Caco-2 (cell line): ENCODE results near the gene SF3B3. TPM values are rescaled to one million over a fixed set of nuclear protein-coding genes. Genes with fewer than 3 reads are reported as not detected.

Source experiments
- BruUV-seq: library from RNA; stranded (reverse); fragments of 400-500 nt; replicated peaks from 2 replicates; lab custom pipeline; 2021; lab: Mats Ljungman, UMichigan
- CTCF ChIA-PET: fragments of 300-600 bp; sonication (Branson Sonifier 250); formaldehyde crosslinking; loops from one replicate; lab custom pipeline; 2022; ENCODE audit warnings: antibody characterized with exemption; lab: Charles Lee
- POLR2A ChIA-PET: fragments of 300-600 bp; sonication (Branson Sonifier 250); formaldehyde crosslinking; loops from one replicate; lab custom pipeline; 2022; ENCODE audit warnings: antibody characterized with exemption; lab: Charles Lee
- DNase-seq, 2 experiments: peaks; one replicate each; pipeline versions ENCODE4 v3.0.0 to v3.0.0-alpha.2; 2020 to 2022
- H3K27me3 ChIP-seq: replicated peaks from 2 replicates; pipeline ENCODE4 v1.6.0; 2011; ENCODE audit warnings: low read length; ENCODE audit not compliant: control insufficient read depth, insufficient read depth
- H3K36me3 ChIP-seq: 2 replicates; pipeline ENCODE4 v1.5.1; 2011; ENCODE audit warnings: low read length; ENCODE audit not compliant: control insufficient read depth, insufficient read depth
- H3K4me1 ChIP-seq: fragments of 250-450 bp; sonication (Bioruptor Pico); 2 replicates; pipeline ENCODE4 v1.5.1; 2020; ENCODE audit warnings: mild to moderate bottlenecking
- H3K4me3 ChIP-seq: 2 replicates; pipeline ENCODE4 v1.5.1; 2011; ENCODE audit warnings: low read depth, mild to moderate bottlenecking, control low read depth, low read length
- H3K9me3 ChIP-seq: fragments of 250-450 bp; sonication (Bioruptor Pico); 2 replicates; pipeline ENCODE4 v1.5.1; 2020; ENCODE audit warnings: mild to moderate bottlenecking, moderate library complexity
- H3K27ac Mint-ChIP-seq: one replicate; pipeline ENCODE4 v1.8.0; 2022; ENCODE audit warnings: mixed read lengths; ENCODE audit not compliant: unreplicated experiment
- H3K27me3 Mint-ChIP-seq: one replicate; pipeline ENCODE4 v1.8.0; 2022; ENCODE audit warnings: mixed read lengths; ENCODE audit not compliant: insufficient read depth, unreplicated experiment
- H3K36me3 Mint-ChIP-seq: one replicate; pipeline ENCODE4 v1.8.0; 2022; ENCODE audit warnings: mild to moderate bottlenecking, mixed read lengths; ENCODE audit not compliant: insufficient read depth, unreplicated experiment
- H3K4me1 Mint-ChIP-seq: one replicate; pipeline ENCODE4 v1.8.0; 2022; ENCODE audit warnings: low read depth, mixed read lengths; ENCODE audit not compliant: unreplicated experiment
- H3K4me3 Mint-ChIP-seq: one replicate; pipeline ENCODE4 v1.8.0; 2022; ENCODE audit warnings: mild to moderate bottlenecking, moderate library complexity, mixed read lengths; ENCODE audit not compliant: unreplicated experiment
- H3K9me3 Mint-ChIP-seq: one replicate; pipeline ENCODE4 v1.8.0; 2022; ENCODE audit warnings: mixed read lengths; ENCODE audit not compliant: unreplicated experiment
- CTCF ChIP-seq, 2 experiments: fragments of 200-600 bp in 1 of 2; IDR thresholded peaks; 1 replicate in 1 of 2; 2 replicates in 1 of 2; pipeline versions ENCODE4 v1.5.1 to v1.8.0; 2011 to 2022; ENCODE audit warnings: antibody characterized with exemption in 1 of 2, control low read depth in 1 of 2, inconsistent platforms in 1 of 2, low read depth in 1 of 2, low read length in 1 of 2, mild to moderate bottlenecking in 1 of 2, moderate library complexity in 1 of 2; ENCODE audit not compliant: insufficient read depth in 1 of 2, severe bottlenecking in 1 of 2, unreplicated experiment in 1 of 2
- intact Hi-C: fragments of 100-400 bp; cut with micrococcal nuclease; formaldehyde crosslinking; loops from one replicate; pipeline ENCODE4 v1.10.0; 2022; ENCODE audit not compliant: unreplicated experiment
- total RNA-seq: library from RNA; stranded (reverse); gene quantifications from 2 replicates; pipeline ENCODE4 v1.2.3, GENCODE V29; 2022

Gene SF3B3
- total RNA-seq, 1 experiment from 2014 or later, result 387 TPM

GRCh38 chr16:70512456-70512855 is 11.2 kb upstream of the SF3B3 start:
- Mint-ChIP-seq H3K36me3 (peaks cover 67% of the 10 kb centered on the region), H3K4me1 (no peaks in the 10 kb centered on the region), H3K27me3 (no peaks in the 10 kb centered on the region), H3K4me3 (no peak overlapping the region), H3K27ac (no peak overlapping the region), H3K9me3 (no peaks in the 10 kb centered on the region)
- no peak for DNase-seq
- CTCF ChIA-PET, result no interaction called here
- no TSS peak for BruUV-seq
- intact Hi-C loops, result no loop called here
- H3K27me3 ChIP-seq, result no peaks in the 10 kb centered on the region
- no peak for TF ChIP-seq CTCF (IDR thresholded peaks at IDR 0.05; ENCODE audit: insufficient read depth in 1 of 2, low read depth in 1 of 2, low read length in 1 of 2, severe bottlenecking in 1 of 2, unreplicated experiment in 1 of 2)
- no peak overlapping the region for H3K4me3 ChIP-seq
- POLR2A ChIA-PET, result no interaction called here
- H3K4me1 ChIP-seq, result no peaks in the 10 kb centered on the region
- H3K9me3 ChIP-seq, result no peaks in the 10 kb centered on the region
- H3K36me3 ChIP-seq, result peaks cover 8% of the 10 kb centered on the region

GRCh38 chr16:70520612-70521297 is 2.9 kb upstream of the SF3B3 start:
- no peaks in the 10 kb centered on the region for H3K9me3 Mint-ChIP-seq
- no peaks in the 10 kb centered on the region for H3K9me3 ChIP-seq
- BruUV-seq, result no TSS peak
- H3K36me3 ChIP-seq, result peaks cover 2% of the 10 kb centered on the region; the same call in 1 of the 2 replicates
- H3K36me3 Mint-ChIP-seq, result peaks cover 51% of the 10 kb centered on the region
- ChIA-PET POLR2A (interaction anchor here (0.6 kb wide), 1 partner anchor 135 kb away, joined by 4 read pairs; no protein-coding TSS in a partner anchor), CTCF (interaction anchor here (1.0 kb wide), 1 partner anchor 24 kb away, joined by 4 read pairs; no protein-coding TSS in a partner anchor)
- DNase-seq, result no peak
- H3K4me3 ChIP-seq, result no peak overlapping the region
- peaks cover 6% of the 10 kb centered on the region for H3K4me1 Mint-ChIP-seq
- TF ChIP-seq CTCF (IDR thresholded peaks at IDR 0.05; ENCODE audit: insufficient read depth in 1 of 2, low read depth in 1 of 2, low read length in 1 of 2, severe bottlenecking in 1 of 2, unreplicated experiment in 1 of 2), result no peak
- H3K27me3 ChIP-seq, result no peaks in the 10 kb centered on the region
- H3K4me3 Mint-ChIP-seq, result no peak overlapping the region
- intact Hi-C loops, result no loop called here
- H3K27me3 Mint-ChIP-seq, result no peaks in the 10 kb centered on the region
- H3K27ac Mint-ChIP-seq, result no peak overlapping the region
- peaks cover 9% of the 10 kb centered on the region for H3K4me1 ChIP-seq

DNA sequence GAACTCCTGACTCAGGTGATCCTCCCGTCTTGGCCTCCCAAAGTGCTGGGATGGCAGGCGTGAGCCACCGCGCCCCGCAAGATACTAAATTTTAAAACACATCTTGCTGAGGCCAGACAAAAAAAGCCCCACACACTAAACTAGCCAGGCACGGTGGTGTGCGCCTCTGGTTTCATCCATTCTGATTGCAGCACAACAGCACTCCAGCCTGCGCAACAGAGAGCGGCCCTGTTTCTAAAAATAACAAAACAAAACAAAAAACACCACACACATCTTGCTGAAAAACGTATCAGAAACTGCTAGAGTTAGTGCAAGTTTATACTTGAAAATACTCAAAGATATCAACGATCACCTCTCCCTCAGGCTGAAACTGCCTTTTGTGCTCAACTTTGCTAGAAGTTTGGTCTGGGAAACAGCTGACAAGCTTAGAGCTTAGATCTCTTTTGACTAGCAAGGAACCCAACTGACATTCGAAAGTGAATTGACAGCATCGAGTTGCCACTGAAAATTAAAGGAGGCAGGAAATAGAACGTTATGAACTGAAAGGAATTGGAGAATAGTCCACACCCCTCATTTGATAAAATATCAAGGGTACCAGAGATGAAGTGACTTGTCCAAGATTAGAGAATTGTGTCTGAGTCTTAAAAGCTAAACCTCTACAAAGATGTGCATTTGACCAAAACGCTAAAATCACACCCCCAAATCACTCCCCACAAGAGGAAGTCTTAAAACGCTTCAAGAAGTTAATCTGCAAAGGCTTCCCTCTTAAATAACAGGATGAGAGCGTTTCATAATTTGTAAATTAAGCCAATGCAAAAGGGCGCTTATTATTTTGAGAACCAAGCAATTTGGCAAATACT is 1.2 kb upstream of the SF3B3 start:
- no peak for TF ChIP-seq CTCF (IDR thresholded peaks at IDR 0.05; ENCODE audit: insufficient read depth in 1 of 2, low read depth in 1 of 2, low read length in 1 of 2, severe bottlenecking in 1 of 2, unreplicated experiment in 1 of 2)
- H3K4me3 ChIP-seq, result peak overlapping the region; percentile 93
- no peaks in the 10 kb centered on the region for H3K9me3 ChIP-seq
- DNase-seq, result no peak
- H3K4me1 ChIP-seq, result peaks cover 24% of the 10 kb centered on the region
- intact Hi-C loops, result loop anchor here (1.0 kb wide), 1 partner anchor 176 kb away; the partner anchor contains the start of gene DDX19A
- Mint-ChIP-seq H3K27me3 (no peaks in the 10 kb centered on the region), H3K4me1 (peaks cover 19% of the 10 kb centered on the region), H3K4me3 (peak overlapping the region; percentile 98), H3K36me3 (peaks cover 51% of the 10 kb centered on the region), H3K9me3 (no peaks in the 10 kb centered on the region), H3K27ac (peak overlapping the region; percentile 99)
- H3K36me3 ChIP-seq, result peaks cover 2% of the 10 kb centered on the region; the same call in 1 of the 2 replicates
- no peaks in the 10 kb centered on the region for H3K27me3 ChIP-seq
- ChIA-PET CTCF (no interaction called here), POLR2A (interaction anchor here (0.6 to 1.6 kb wide), 6 partner anchors 69 to 248 kb away, joined by 3 to 18 read pairs (median 6); partner anchors contain the start of gene DDX19A)
- no TSS peak for BruUV-seq
